Activated T-cell treated with anti-CD3 and anti-CD28 coated beads, Interleukin-2, amount 50 U/mL, for 72 hours (primary cell): ENCODE measurements around the gene CMIP. TPM values are rescaled to one million over a fixed set of nuclear protein-coding genes. Genes with fewer than 3 reads are reported as not detected.

Experiments used
- ATAC-seq, 2 donors: fragments of 150-1000 bp; cut with Tn5 transposase; replicated peaks in 1 of 2; 2 replicates each; pipeline ENCODE4 v1.10.0; 2021; ENCODE audit warnings: moderate library complexity in 2 of 2, mild to moderate bottlenecking in 1 of 2
- DNase-seq, 2 donors: peaks; one replicate each; pipeline ENCODE4 v3.0.0; 2021 to 2022; ENCODE audit warnings: mixed read lengths in 1 of 2
- H3K27ac Mint-ChIP-seq: one replicate; pipeline ENCODE4 v1.8.0; 2022; ENCODE audit warnings: mild to moderate bottlenecking, moderate library complexity, mixed read lengths
- H3K27me3 Mint-ChIP-seq: one replicate; pipeline ENCODE4 v1.8.0; 2022; ENCODE audit warnings: low read depth, mixed read lengths
- H3K36me3 Mint-ChIP-seq, 2 donors: one replicate each; pipeline ENCODE4 v1.8.0; 2022; ENCODE audit warnings: mixed read lengths in 2 of 2, mild to moderate bottlenecking in 1 of 2; ENCODE audit not compliant: insufficient read depth in 2 of 2
- H3K4me1 Mint-ChIP-seq: one replicate; pipeline ENCODE4 v1.8.0; 2022; ENCODE audit warnings: low read depth, mixed read lengths
- H3K4me3 Mint-ChIP-seq, 2 donors: one replicate each; pipeline ENCODE4 v1.8.0; 2022; ENCODE audit warnings: mild to moderate bottlenecking in 2 of 2, mixed read lengths in 2 of 2, moderate library complexity in 2 of 2
- H3K9me3 Mint-ChIP-seq, 2 donors: one replicate each; pipeline ENCODE4 v1.8.0; 2022; ENCODE audit warnings: mixed read lengths in 2 of 2
- total RNA-seq, 2 donors: library from RNA; stranded (reverse); gene quantifications; one replicate each; pipeline ENCODE4 v1.2.3, GENCODE V29; 2022

Gene CMIP
- total RNA-seq, 2 donors from 2014 or later: 53.1 to 59.0 TPM

- Mint-ChIP-seq H3K4me1 (peaks cover 8% of the 10 kb centered on the region), H3K9me3 (no peaks in the 10 kb centered on the region), H3K4me3 (no peak overlapping the region), H3K36me3 (no peaks in the 10 kb centered on the region), H3K27me3 (peaks cover 12% of the 10 kb centered on the region), H3K27ac (no peak overlapping the region)
- DNase-seq: no peak
- ATAC-seq: peak in 1 of 2 donors; percentile 20
Measured at GRCh38 chr16:81431554-81432353, 12.9 kb upstream of the CMIP start.

- no peaks in the 10 kb centered on the region for H3K9me3 Mint-ChIP-seq
- peaks cover 10% of the 10 kb centered on the region for H3K4me1 Mint-ChIP-seq
- H3K4me3 Mint-ChIP-seq: no peak overlapping the region
- DNase-seq: no peak
- H3K27me3 Mint-ChIP-seq: peaks cover 25% of the 10 kb centered on the region
- no peaks in the 10 kb centered on the region for H3K36me3 Mint-ChIP-seq
- ATAC-seq: no peak
- no peak overlapping the region for H3K27ac Mint-ChIP-seq
Measured at GRCh38 chr16:81432937-81433557, 11.6 kb upstream of the CMIP start.

- DNase-seq (no peak), ATAC-seq (no peak)
- no peak overlapping the region for H3K27ac Mint-ChIP-seq
- no peaks in the 10 kb centered on the region for H3K36me3 Mint-ChIP-seq
- no peaks in the 10 kb centered on the region for H3K9me3 Mint-ChIP-seq
- peaks cover 12% of the 10 kb centered on the region for H3K4me1 Mint-ChIP-seq
- H3K27me3 Mint-ChIP-seq: peaks cover 35% of the 10 kb centered on the region
- no peak overlapping the region for H3K4me3 Mint-ChIP-seq
Measured at GRCh38 chr16:81435103-81435502, 9.5 kb upstream of the CMIP start.

GRCh38 chr16:81435567-81435966 lies 9.0 kb upstream of the CMIP start:
- H3K36me3 Mint-ChIP-seq: no peaks in the 10 kb centered on the region
- peaks cover 35% of the 10 kb centered on the region for H3K27me3 Mint-ChIP-seq
- DNase-seq (no peak), ATAC-seq (no peak)
- H3K4me1 Mint-ChIP-seq: peaks cover 12% of the 10 kb centered on the region
- H3K4me3 Mint-ChIP-seq: no peak overlapping the region
- no peaks in the 10 kb centered on the region for H3K9me3 Mint-ChIP-seq
- H3K27ac Mint-ChIP-seq: no peak overlapping the region

- no peak for DNase-seq
- Mint-ChIP-seq H3K27me3 (peaks cover 35% of the 10 kb centered on the region), H3K4me1 (peaks cover 8% of the 10 kb centered on the region), H3K36me3 (no peaks in the 10 kb centered on the region), H3K9me3 (no peaks in the 10 kb centered on the region), H3K4me3 (no peak overlapping the region), H3K27ac (no peak overlapping the region)
- no peak for ATAC-seq
Measured at GRCh38 chr16:81436386-81436785, 8.2 kb upstream of the CMIP start.

GRCh38 chr16:81437865-81438264 lies 6.7 kb upstream of the CMIP start:
- DNase-seq (no peak), ATAC-seq (no peak)
- H3K4me3 Mint-ChIP-seq: no peak overlapping the region
- peaks cover 41% of the 10 kb centered on the region for H3K27me3 Mint-ChIP-seq
- no peaks in the 10 kb centered on the region for H3K9me3 Mint-ChIP-seq
- H3K27ac Mint-ChIP-seq: no peak overlapping the region
- no peaks in the 10 kb centered on the region for H3K36me3 Mint-ChIP-seq
- H3K4me1 Mint-ChIP-seq: peaks cover 8% of the 10 kb centered on the region

- DNase-seq (no peak), ATAC-seq (no peak)
- Mint-ChIP-seq H3K36me3 (peaks cover 0 to 2% of the 10 kb centered on the region in 2 donors), H3K4me3 (no peak overlapping the region), H3K4me1 (peaks cover 19% of the 10 kb centered on the region), H3K27me3 (peaks cover 43% of the 10 kb centered on the region), H3K9me3 (no peaks in the 10 kb centered on the region), H3K27ac (no peak overlapping the region)
Measured at GRCh38 chr16:81440888-81441761, 3.5 kb upstream of the CMIP start.

- Mint-ChIP-seq H3K27ac (no peak overlapping the region), H3K27me3 (peaks cover 31% of the 10 kb centered on the region), H3K9me3 (no peaks in the 10 kb centered on the region), H3K4me3 (no peak overlapping the region), H3K36me3 (peaks cover 0 to 4% of the 10 kb centered on the region in 2 donors), H3K4me1 (peaks cover 31% of the 10 kb centered on the region)
- DNase-seq (no peak), ATAC-seq (no peak)
Measured at GRCh38 chr16:81442220-81442915, 2.2 kb upstream of the CMIP start.

- DNase-seq (no peak), ATAC-seq (no peak)
- peak overlapping the region; percentile 85 for H3K27ac Mint-ChIP-seq
- peaks cover 24% of the 10 kb centered on the region for H3K27me3 Mint-ChIP-seq
- peak overlapping the region; percentile 75 to 83 for H3K4me3 Mint-ChIP-seq
- H3K4me1 Mint-ChIP-seq: peaks cover 34% of the 10 kb centered on the region
- no peaks in the 10 kb centered on the region for H3K9me3 Mint-ChIP-seq
- H3K36me3 Mint-ChIP-seq: peaks cover 0 to 4% of the 10 kb centered on the region in 2 donors
Measured at GRCh38 chr16:81442916-81443687, 1.5 kb upstream of the CMIP start.

GRCh38 chr16:81443688-81444447 lies 740 bp upstream of the CMIP start:
- DNase-seq (peak in 1 of 2 donors; percentile 25), ATAC-seq (no peak)
- peak overlapping the region; percentile 75 to 83 for H3K4me3 Mint-ChIP-seq
- no peaks in the 10 kb centered on the region for H3K9me3 Mint-ChIP-seq
- H3K27me3 Mint-ChIP-seq: peaks cover 20% of the 10 kb centered on the region
- H3K36me3 Mint-ChIP-seq: peaks cover 0 to 4% of the 10 kb centered on the region in 2 donors
- peaks cover 37% of the 10 kb centered on the region for H3K4me1 Mint-ChIP-seq
- H3K27ac Mint-ChIP-seq: peak overlapping the region; percentile 85

- Mint-ChIP-seq H3K9me3 (no peaks in the 10 kb centered on the region), H3K27ac (peak overlapping the region; percentile 85), H3K4me3 (peak overlapping the region; percentile 87 to 91), H3K4me1 (peaks cover 48% of the 10 kb centered on the region), H3K27me3 (peaks cover 14% of the 10 kb centered on the region), H3K36me3 (peaks cover 0 to 4% of the 10 kb centered on the region in 2 donors)
- DNase-seq: peak; percentile 64 to 67
- ATAC-seq: peak; percentile 32 to 52
Measured at GRCh38 chr16:81445143-81445961, 744 bp downstream of the CMIP start.
